ENCODE results near the gene TAOK3.
"Not testable (repeated sequence)": the region's sequence is repeated elsewhere in the genome, so short reads cannot be mapped to it uniquely, and the experiment has no call there.

The TAOK3 gene

DNA sequence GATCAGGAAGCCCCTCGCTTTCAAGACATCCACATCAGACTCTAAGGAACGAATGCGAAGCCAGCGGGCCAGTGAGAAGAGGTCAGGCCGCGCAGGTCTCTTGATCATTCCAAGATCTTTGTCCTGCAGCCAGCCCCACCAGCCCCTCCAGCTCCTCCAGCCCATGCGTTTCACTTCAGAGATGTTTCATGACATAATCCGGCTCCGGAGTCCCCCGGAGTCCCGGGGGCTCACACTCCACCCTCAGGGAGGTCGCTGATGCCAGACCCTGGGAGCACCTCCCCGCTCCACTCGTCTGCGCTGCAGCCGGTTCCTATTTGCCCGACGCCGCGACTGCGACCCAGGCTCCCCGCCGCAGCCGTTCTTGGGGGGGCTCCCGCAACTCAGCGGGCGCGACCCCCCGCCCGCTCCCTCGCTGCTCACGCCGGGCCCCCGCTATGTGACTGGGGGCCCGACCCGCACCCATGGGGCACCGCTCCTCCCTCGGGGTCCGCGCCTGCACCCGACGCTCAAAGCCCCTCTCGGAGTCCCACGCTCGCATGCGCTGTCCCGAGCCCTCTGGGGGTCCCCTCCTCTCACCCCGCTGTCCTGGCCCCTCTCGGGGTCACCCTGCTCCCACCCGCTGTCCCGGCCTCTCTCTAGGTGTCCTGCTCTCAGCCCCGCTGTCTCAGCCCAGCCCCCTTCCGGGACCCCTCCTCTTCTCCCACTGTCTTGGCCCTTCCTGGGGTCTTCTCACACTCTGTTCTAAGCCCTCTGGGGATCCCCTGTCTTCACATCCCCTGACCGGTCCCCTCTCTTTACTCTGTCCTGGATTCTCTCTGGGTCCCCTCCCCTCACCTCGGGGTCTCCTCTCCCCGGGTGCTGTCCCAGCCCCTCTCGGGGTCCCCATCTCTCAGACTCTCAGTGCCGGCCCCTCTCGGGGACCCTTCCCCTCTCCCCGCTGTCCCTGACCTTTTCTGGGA is 1.1 kb downstream of the TAOK3 start:
- DNase-seq: no peak

- no peak for DNase-seq
Measured at GRCh38 chr12:118370601-118371000, 2.1 kb downstream of the TAOK3 start.

DNA sequence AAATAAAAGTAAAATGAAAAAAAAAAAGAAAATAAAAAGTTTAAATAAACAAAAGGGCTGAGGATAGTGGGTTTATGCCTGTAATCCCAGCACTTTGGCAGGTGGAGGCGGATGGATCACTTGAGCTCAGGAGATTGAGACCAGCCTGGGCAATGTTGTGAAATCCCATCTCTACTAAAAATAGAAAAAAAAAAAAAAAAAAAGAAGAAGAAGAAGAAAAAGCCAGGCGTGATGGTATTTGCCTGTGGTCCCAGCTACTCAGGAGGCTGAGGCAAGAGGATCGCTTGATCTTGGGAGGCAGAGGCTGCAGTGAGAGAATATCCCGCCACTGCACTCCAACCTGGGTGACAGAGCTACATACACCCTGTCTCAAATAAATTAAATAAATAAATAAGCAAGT is 3.9 kb downstream of the TAOK3 start:
- no peak for DNase-seq

- DNase-seq: no peak
Measured at GRCh38 chr12:118361889-118362288, 10.8 kb downstream of the TAOK3 start.

DNA sequence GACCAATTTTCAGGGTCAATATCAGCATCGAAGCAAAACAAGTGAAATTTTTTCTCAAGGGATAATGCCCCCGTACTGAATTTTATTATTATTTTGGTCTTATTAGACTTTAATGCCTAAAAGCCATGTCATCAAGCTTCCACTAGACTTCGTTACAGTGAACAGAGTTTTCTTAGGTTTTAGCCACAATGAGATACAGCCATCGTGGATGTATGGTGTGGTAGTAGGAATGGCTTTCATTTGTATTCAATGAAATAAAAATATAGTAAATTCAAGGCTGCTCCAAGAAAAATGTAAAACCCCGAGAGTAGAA is 11.7 kb downstream of the TAOK3 start:
- no peak for DNase-seq

- DNase-seq: no peak
Measured at GRCh38 chr12:118359541-118359915, 13.2 kb downstream of the TAOK3 start.

- no peak for DNase-seq
Measured at GRCh38 chr12:118358612-118359540, 13.8 kb downstream of the TAOK3 start.

DNA sequence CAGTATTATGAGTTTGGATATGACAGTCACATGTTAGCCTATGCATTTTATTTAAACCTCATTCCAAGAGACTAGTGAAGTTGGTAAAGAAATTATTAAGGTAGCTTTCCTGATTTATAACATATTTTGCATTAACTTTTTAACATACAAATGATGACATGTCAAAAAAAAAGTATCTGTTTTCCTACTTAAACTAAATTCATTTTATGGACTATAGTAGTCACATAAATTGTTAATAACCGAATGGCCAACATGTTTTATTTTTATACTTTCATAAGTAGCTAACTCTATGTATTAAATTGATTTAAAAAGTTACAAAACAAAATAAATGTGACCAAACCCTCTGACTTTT is 14.7 kb downstream of the TAOK3 start:
- no peak for DNase-seq

- DNase-seq: peak; percentile 10
Measured at GRCh38 chr12:118357257-118358007, 15.3 kb downstream of the TAOK3 start.

DNA sequence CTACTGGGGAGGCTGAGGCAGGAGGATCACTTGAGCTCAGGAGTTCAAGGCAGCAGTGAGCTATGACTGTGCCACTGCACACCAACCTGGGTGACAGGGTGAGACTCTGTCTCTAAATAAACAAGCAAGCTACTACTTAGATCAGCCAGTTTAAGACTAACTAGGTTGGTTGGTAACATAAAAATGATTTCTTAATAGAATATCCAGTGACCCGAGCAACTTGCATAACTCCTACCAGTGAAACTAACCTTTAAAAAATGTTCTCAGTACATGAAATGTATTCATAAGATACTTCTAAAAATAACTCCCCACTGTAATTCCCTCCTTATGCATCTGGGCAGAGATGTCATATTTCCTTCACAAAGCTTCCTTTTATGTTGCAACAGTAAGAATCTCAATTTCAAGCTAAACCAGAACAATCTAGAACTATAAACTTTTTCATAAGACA is 15.9 kb downstream of the TAOK3 start:
- DNase-seq: no peak

GRCh38 chr12:118355843-118356242 is 16.9 kb downstream of the TAOK3 start:
- no peak for DNase-seq

DNA sequence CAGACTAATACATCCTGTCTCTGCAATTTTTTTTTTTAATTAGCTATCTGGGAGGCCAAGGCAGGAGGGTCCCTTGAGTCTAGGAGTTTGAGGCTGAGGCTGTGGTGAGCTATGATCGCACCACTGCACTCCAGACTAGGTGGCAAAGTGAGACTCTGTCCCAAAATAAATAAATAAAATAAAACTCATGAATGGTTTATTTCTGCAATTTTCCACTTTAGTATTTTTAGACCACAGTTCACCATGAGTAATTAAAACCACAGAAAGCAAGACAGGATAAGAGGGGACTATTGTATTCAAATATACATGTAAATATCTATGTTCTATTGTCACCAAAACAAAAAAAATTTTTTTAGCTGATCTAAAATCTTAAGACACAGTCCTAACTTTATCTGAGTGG is 17.8 kb downstream of the TAOK3 start:
- no peak for DNase-seq

DNA sequence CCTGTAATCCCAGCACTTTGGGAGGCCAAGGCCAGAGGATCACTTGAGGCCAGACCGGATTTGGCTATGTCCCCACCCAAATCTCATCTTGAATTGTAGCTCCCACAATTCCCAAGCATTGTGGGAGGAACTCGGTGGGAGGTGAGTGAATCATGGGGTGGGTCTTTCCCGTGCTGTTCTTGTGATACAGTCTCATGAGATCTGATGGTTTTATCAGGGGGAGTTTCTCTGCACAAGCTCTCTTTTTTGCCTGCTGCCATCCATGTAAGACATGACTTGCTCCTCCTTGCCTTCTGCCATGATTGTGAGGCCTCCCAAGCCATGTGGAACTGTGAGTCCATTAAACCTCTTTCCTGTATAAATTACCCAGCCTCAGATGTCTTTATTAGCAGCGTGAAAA is 18.2 kb downstream of the TAOK3 start:
- not testable (repeated sequence) for DNase-seq

- no peak for DNase-seq
Measured at GRCh38 chr12:118353721-118354120, 19.0 kb downstream of the TAOK3 start.

DNA sequence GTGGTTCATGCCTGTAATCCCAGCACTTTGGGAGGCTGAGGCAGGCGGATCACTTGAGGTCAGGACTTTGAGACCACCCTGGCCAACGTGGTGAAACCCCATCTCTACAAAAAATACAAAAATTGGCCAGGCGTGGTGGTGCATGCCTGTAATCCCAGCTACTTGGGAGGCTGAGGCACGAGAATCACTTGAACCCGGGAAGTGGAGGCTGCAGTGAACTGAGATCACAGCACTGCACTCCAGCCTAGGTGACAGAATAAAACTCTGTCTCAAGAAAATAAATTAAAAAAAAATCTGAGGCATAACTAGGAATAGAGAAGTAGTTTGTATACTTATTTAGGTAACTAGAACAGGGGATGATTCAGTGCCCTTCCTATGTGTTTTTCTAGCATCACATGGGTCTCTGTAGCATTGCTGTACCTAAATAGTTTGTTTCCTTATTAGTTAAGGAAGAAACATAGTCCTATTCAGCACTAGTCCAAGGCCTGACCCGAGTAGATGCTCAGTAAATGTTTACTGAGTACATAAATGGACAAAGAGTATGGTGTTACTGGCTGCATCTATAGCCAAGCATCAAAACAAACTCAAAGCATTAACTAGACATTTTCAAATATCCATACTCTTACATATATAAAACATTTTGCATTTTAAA is 21.7 kb downstream of the TAOK3 start:
- DNase-seq: no peak

GRCh38 chr12:118347916-118348315 is 24.8 kb downstream of the TAOK3 start:
- no peak for DNase-seq

DNA sequence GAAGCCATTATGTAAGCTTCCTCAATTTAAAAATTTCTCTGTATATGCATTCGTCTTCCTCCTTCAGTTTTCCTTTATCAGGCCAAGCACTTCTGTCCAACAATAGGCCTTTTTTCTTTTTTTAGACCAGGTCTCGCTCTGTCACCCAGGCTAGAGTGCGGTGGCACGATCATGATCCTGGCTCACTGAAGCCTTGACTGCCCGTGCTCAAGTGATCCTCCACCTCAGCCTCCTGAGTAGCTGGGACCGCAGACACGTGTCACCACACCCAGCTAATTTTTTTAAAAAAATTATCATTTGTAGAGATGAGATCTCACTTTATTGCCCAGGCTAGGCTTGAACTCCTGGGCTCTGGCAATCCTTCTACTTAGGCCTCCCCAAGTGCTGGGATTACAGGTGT is 25.8 kb downstream of the TAOK3 start:
- DNase-seq: no peak

- DNase-seq: no peak
Measured at GRCh38 chr12:118345355-118345754, 27.4 kb downstream of the TAOK3 start.

- no peak for DNase-seq
Measured at GRCh38 chr12:118344829-118345228, 27.9 kb downstream of the TAOK3 start.

DNA sequence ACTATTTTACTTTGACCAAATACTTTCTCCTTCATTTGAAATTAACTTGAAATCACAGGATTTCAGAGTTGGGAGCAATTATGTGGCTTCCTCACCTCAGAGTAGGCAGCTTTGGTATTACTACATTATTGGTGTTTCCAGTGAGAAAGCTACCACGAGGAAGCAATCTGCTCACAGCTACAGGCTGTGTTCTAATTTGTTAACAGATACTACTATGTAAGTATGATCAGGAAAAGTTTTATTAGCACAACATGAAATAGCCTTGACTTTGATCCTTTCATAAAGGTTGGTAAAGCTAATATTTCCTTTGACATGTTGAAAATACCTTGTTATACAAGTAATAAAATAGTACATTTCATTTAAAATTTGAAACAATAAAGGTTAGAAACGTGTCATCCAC is 30.6 kb downstream of the TAOK3 start:
- no peak for DNase-seq

- DNase-seq: no peak
Measured at GRCh38 chr12:118337194-118337838, 35.4 kb downstream of the TAOK3 start.

DNA sequence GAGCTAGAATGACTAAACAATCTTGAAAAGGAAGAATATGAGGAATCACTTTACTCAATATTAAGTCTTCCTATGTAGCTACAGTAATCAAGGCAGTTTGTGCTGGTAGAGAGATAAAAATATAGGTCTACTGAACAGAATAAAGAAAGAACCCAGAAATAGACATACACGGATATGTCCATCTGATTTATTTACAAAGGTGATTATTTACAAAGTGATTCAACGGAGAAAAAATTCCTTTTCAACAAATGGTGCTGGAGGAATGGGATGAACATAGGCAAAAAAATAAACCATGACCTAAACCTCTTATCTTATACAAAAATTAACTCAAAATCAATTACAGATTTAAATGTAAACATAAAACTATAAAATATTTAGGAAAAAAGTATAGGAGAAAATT is 36.6 kb downstream of the TAOK3 start:
- no peak for DNase-seq
